ENCODE measurements around the gene HELZ. TPM values are rescaled to one million over a fixed set of nuclear protein-coding genes. Genes with fewer than 3 reads are reported as not detected.
A peak's percentile ranks its signal among the peaks of the same experiment; 100 is the strongest.

The HELZ gene
- total RNA-seq, 1 donor from 2014 or later: 47.4 TPM

DNA sequence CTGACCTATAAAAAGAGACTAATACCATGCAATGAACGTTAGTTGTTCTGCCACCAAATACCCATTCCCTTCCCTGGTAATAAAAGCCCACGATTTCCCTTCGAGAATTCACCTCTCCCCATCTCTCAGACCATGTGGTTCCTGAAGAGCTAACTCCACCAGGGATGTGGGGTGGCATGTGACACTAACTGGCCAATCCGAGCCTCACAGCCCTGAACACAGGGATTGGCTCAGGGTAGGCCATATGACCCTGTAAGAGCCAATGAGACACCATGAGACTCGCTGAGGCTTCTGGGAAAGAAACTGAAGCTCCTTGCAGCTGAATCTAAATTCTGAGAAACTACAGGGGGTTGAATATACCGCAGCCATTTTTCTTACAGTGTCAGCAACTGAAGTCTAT, 21.1 kb downstream of the HELZ start:
- no peaks in the 10 kb centered on the region for H3K36me3 Mint-ChIP-seq (ENCODE audit: unreplicated experiment)
- TF ChIP-seq CTCF (IDR thresholded peaks at IDR 0.05; ENCODE audit: partially characterized antibody, unreplicated experiment): no peak
- H3K9me3 Mint-ChIP-seq (ENCODE audit: unreplicated experiment): peaks cover 3% of the 10 kb centered on the region
- no peak overlapping the region for H3K27ac Mint-ChIP-seq (ENCODE audit: unreplicated experiment)
- peaks cover 2% of the 10 kb centered on the region for H3K27me3 Mint-ChIP-seq (ENCODE audit: unreplicated experiment)
- H3K4me3 Mint-ChIP-seq (ENCODE audit: unreplicated experiment): no peak overlapping the region
- no peak for DNase-seq
- peaks cover 17% of the 10 kb centered on the region for H3K4me1 Mint-ChIP-seq (ENCODE audit: low read depth, unreplicated experiment)

DNA sequence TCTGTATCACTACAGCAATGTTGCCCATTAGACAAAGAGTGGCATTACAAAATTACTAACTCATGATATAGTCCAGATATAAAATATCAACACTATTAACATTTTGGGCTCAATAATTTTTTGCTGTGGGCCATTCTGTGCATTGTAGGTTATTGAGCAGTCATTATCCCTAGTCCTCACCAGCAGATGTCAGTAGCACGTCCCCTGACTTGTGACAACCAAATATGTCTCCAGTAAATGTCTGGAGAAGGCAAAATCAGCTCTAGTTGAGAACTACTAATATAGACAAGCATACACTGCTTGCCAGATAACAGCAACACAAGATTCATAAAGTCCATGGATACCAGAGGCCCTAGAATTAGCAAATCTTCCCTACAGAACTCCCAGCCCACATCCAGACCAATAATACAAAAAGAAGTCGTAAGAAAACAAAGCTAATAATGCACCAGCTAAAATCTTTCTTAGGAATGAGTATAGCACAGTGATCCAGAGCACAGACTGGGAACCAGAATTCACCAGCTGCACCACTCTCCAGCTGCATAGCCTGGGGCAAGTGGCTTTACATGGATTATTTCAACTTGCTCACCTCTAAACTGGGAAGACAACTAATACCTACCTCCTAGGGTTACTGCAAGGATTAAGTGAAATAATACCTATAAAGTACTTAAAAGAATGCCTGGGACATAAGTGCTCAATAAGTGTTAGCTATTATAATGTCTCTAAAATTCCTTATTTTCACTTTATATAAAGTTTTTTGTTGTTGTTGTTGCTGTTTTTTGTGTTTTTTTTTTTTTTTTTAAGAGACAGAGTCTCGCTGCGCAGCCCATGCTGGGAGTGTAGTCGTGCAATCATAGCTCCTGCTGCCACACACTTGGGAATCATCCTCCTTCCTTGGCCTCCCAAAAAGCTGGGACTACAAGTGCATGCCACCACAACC, 23.7 kb downstream of the HELZ start:
- no peak for TF ChIP-seq CTCF (IDR thresholded peaks at IDR 0.05; ENCODE audit: partially characterized antibody, unreplicated experiment)
- peaks cover 4% of the 10 kb centered on the region for H3K27me3 Mint-ChIP-seq (ENCODE audit: unreplicated experiment)
- H3K9me3 Mint-ChIP-seq (ENCODE audit: unreplicated experiment): peaks cover 3% of the 10 kb centered on the region
- peak overlapping the region; percentile 31 for H3K27ac Mint-ChIP-seq (ENCODE audit: unreplicated experiment)
- peaks cover 17% of the 10 kb centered on the region for H3K4me1 Mint-ChIP-seq (ENCODE audit: low read depth, unreplicated experiment)
- peak; percentile 30 for DNase-seq
- H3K36me3 Mint-ChIP-seq (ENCODE audit: unreplicated experiment): no peaks in the 10 kb centered on the region
- peak overlapping the region; percentile 1 for H3K4me3 Mint-ChIP-seq (ENCODE audit: unreplicated experiment)

GRCh38 chr17:67218385-67218950, 26.5 kb downstream of the HELZ start:
- Mint-ChIP-seq H3K27ac (ENCODE audit: unreplicated experiment) (no peak overlapping the region), H3K4me1 (ENCODE audit: low read depth, unreplicated experiment) (peaks cover 15% of the 10 kb centered on the region), H3K4me3 (ENCODE audit: unreplicated experiment) (no peak overlapping the region), H3K9me3 (ENCODE audit: unreplicated experiment) (peaks cover 3% of the 10 kb centered on the region), H3K36me3 (ENCODE audit: unreplicated experiment) (no peaks in the 10 kb centered on the region), H3K27me3 (ENCODE audit: unreplicated experiment) (peaks cover 4% of the 10 kb centered on the region)
- no peak for TF ChIP-seq CTCF (IDR thresholded peaks at IDR 0.05; ENCODE audit: partially characterized antibody, unreplicated experiment)
- no peak for DNase-seq

DNA sequence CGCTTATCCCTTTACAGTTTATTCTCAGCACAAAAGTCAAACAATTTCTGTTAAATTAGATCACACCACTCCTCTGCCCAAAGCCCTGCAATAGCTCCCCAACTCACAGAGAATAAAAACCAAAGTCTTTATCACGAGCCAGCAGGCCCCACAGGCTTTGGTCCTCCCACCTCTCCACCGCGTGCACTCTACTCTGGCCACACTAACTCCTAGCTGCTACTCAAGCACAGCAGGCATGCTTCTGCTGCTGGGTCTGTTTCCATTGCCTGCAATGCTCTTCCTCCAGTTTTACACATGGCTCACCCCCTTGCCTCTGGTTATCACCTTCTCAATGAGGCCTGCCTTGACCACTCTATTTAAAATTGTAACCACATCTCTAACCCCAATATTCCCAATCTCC, 27.6 kb downstream of the HELZ start:
- DNase-seq: no peak
- Mint-ChIP-seq H3K27ac (ENCODE audit: unreplicated experiment) (no peak overlapping the region), H3K36me3 (ENCODE audit: unreplicated experiment) (no peaks in the 10 kb centered on the region), H3K4me3 (ENCODE audit: unreplicated experiment) (no peak overlapping the region), H3K27me3 (ENCODE audit: unreplicated experiment) (peaks cover 4% of the 10 kb centered on the region), H3K4me1 (ENCODE audit: low read depth, unreplicated experiment) (peaks cover 15% of the 10 kb centered on the region), H3K9me3 (ENCODE audit: unreplicated experiment) (peaks cover 3% of the 10 kb centered on the region)
- TF ChIP-seq CTCF (IDR thresholded peaks at IDR 0.05; ENCODE audit: partially characterized antibody, unreplicated experiment): no peak
